WTC11 (cell line): ENCODE results near the gene PALB2. TPM values are rescaled to one million over a fixed set of nuclear protein-coding genes. Genes with fewer than 3 reads are reported as not detected.

ENCODE experiments used
- ATAC-seq: fragments of 200-7000 bp; cut with Tn5 transposase; 2 replicates; pipeline ENCODE4 v1.10.0; 2021; ENCODE audit warnings: mild to moderate bottlenecking, moderate library complexity
- CTCF ChIA-PET: fragments of 300-600 bp; sonication (Branson Sonifier 250); formaldehyde crosslinking; loops from one replicate; lab custom pipeline; 2021; ENCODE audit warnings: antibody characterized with exemption; lab: Charles Lee
- POLR2A ChIA-PET: fragments of 350-600 bp; sonication (Branson Sonifier 250); formaldehyde crosslinking; loops from one replicate; lab custom pipeline; 2021; ENCODE audit warnings: antibody characterized with exemption; lab: Charles Lee
- DNase-seq: peaks from one replicate; pipeline ENCODE4 v3.0.0; 2021; ENCODE audit warnings: low spot score
- H3K27ac Mint-ChIP-seq: 2 replicates; pipeline ENCODE4 v1.8.0; 2021; ENCODE audit warnings: mixed read lengths
- H3K27me3 Mint-ChIP-seq: 2 replicates; pipeline ENCODE4 v1.8.0; 2021; ENCODE audit warnings: low read depth, mild to moderate bottlenecking, moderate library complexity, mixed read lengths
- H3K36me3 Mint-ChIP-seq: 2 replicates; pipeline ENCODE4 v1.8.0; 2021; ENCODE audit warnings: mixed read lengths
- H3K4me1 Mint-ChIP-seq: 2 replicates; pipeline ENCODE4 v1.8.0; 2022; ENCODE audit warnings: mixed read lengths
- H3K4me3 Mint-ChIP-seq: 2 replicates; pipeline ENCODE4 v1.8.0; 2021; ENCODE audit warnings: mild to moderate bottlenecking, moderate library complexity, mixed read lengths
- H3K9me3 Mint-ChIP-seq: 2 replicates; pipeline ENCODE4 v1.8.0; 2021; ENCODE audit warnings: mixed read lengths
- CBFB ChIP-seq: sonication (generic); formaldehyde crosslinking; IDR thresholded peaks from 2 replicates; pipeline ENCODE4 v1.8.1; 2022; ENCODE audit warnings: mild to moderate bottlenecking, low read depth, missing genetic modification reagents
- E2F5 ChIP-seq: sonication (generic); formaldehyde crosslinking; IDR thresholded peaks from 2 replicates; pipeline ENCODE4 v1.8.1; 2022; ENCODE audit warnings: mild to moderate bottlenecking, moderate library complexity, missing genetic modification reagents
- ERG ChIP-seq: fragments of 250-450 bp; sonication (Bioruptor Pico); IDR thresholded peaks from 2 replicates; pipeline ENCODE4 v1.8.0; 2021; ENCODE audit warnings: mild to moderate bottlenecking
- FOXK1 ChIP-seq: sonication (generic); formaldehyde crosslinking; IDR thresholded peaks from 2 replicates; pipeline ENCODE4 v1.8.0; 2022; ENCODE audit warnings: mild to moderate bottlenecking, moderate library complexity, missing genetic modification reagents
- HMGA2 ChIP-seq: fragments of 250-450 bp; sonication (Bioruptor Pico); IDR thresholded peaks from 2 replicates; pipeline ENCODE4 v1.4.0; 2021; ENCODE audit warnings: mild to moderate bottlenecking, moderate library complexity
- NR2C2 ChIP-seq: sonication (generic); formaldehyde crosslinking; IDR thresholded peaks from 2 replicates; pipeline ENCODE4 v1.8.0; 2022; ENCODE audit warnings: mild to moderate bottlenecking, missing genetic modification reagents
- PRRX2 ChIP-seq: fragments of 250-450 bp; sonication (Bioruptor Pico); IDR thresholded peaks from 2 replicates; pipeline ENCODE4 v1.8.0; 2021; ENCODE audit warnings: mild to moderate bottlenecking
- SMAD4 ChIP-seq: sonication (generic); formaldehyde crosslinking; IDR thresholded peaks from 2 replicates; pipeline ENCODE4 v1.8.0; 2022; ENCODE audit warnings: mild to moderate bottlenecking, missing genetic modification reagents
- SP1 ChIP-seq: sonication (generic); formaldehyde crosslinking; conservative IDR thresholded peaks from 2 replicates; pipeline ENCODE4 v1.8.1; 2022; ENCODE audit warnings: missing genetic modification reagents
- TCF7 ChIP-seq: sonication (generic); formaldehyde crosslinking; IDR thresholded peaks from 2 replicates; pipeline ENCODE4 v1.8.0; 2022; ENCODE audit warnings: mild to moderate bottlenecking, low read depth, missing genetic modification reagents, moderate library complexity
- TP53 ChIP-seq: sonication (generic); formaldehyde crosslinking; IDR thresholded peaks from 2 replicates; pipeline ENCODE4 v1.8.1; 2023; ENCODE audit warnings: mild to moderate bottlenecking, missing genetic modification reagents
- ZNF138 ChIP-seq: sonication (generic); formaldehyde crosslinking; conservative IDR thresholded peaks from 2 replicates; pipeline ENCODE4 v1.8.1; 2022; ENCODE audit warnings: mild to moderate bottlenecking, moderate library complexity, missing genetic modification reagents
- ZNF263 ChIP-seq: sonication (generic); formaldehyde crosslinking; IDR thresholded peaks from 2 replicates; pipeline ENCODE4 v1.8.1; 2022; ENCODE audit warnings: low read depth, mild to moderate bottlenecking, moderate library complexity, missing genetic modification reagents
- ZNF396 ChIP-seq: fragments of 250-450 bp; sonication (Bioruptor Pico); IDR thresholded peaks from 2 replicates; pipeline ENCODE4 v1.8.0; 2021; ENCODE audit warnings: mild to moderate bottlenecking, moderate library complexity, borderline replicate concordance
- ZNF425 ChIP-seq: fragments of 250-450 bp; sonication (Bioruptor Pico); conservative IDR thresholded peaks from 2 replicates; pipeline ENCODE4 v1.9.0; 2021; ENCODE audit warnings: mild to moderate bottlenecking
- ZSCAN18 ChIP-seq: fragments of 250-450 bp; sonication (Bioruptor Pico); IDR thresholded peaks from 2 replicates; pipeline ENCODE4 v2.1.2; 2022; ENCODE audit warnings: mild to moderate bottlenecking, moderate library complexity
- total RNA-seq: library from RNA; stranded (reverse); gene quantifications from 3 replicates; pipeline ENCODE4 v1.2.3, GENCODE V29; 2021
- TF ChIP-seq, protein P1 (sequence below): sonication (generic); formaldehyde crosslinking; IDR thresholded peaks from 2 replicates; pipeline ENCODE4 v1.8.0; 2023; ENCODE audit warnings: missing genetic modification reagents
- TF ChIP-seq, protein P2 (sequence below): sonication (generic); formaldehyde crosslinking; IDR thresholded peaks from 2 replicates; pipeline ENCODE4 v1.8.1; 2022; ENCODE audit warnings: low read depth, missing genetic modification reagents, borderline replicate concordance

The PALB2 gene
- total RNA-seq, 1 experiment from 2014 or later: 32.1 TPM

- TF ChIP-seq ZNF138: no peak
- TF ChIP-seq SMAD4 (CRISPR knock-in tag): no peak
- no peak for TF ChIP-seq CBFB (CRISPR knock-in tag)
These were observed 37.5 kb upstream of the PALB2 start, which contains the start of gene PLK1 (continued) for GRCh38 chr16:23678430-23679273.

DNA sequence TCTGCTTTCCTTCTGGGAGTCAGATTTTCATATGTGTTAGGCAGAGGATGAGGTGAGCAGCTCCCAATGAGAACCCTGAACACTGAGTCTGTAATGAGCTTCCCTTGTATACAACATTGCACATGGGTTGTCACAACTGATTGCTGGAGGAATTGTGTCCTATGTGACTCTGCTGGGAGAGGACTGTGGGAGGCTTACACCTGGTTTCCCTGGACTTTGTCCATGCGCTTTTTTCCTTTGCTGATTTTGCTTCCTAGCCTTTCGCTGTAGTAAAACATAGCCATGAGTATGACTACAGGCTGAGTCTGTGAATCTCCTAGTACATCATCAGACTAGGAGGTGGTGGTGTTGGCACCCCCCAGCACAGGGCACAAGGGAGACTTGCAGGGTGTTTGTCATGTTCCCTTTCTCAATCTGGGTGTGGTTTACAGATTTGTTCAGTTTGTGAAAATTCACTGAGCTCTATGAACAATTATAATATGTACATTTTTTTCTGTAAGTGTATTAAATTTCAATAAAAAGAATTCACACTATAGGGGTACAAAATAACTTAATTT, 35.9 kb upstream of the PALB2 start:
- H3K36me3 Mint-ChIP-seq: peaks cover 25% of the 10 kb centered on the region
- H3K27me3 Mint-ChIP-seq: no peaks in the 10 kb centered on the region
- POLR2A ChIA-PET: interaction anchor here (3.6 kb wide), 1 partner anchor 18 kb away, joined by 30 read pairs; no protein-coding TSS in a partner anchor
- no peak for DNase-seq
- no peak for ATAC-seq
- TF ChIP-seq NR2C2 (CRISPR knock-in tag) (no peak), ZSCAN18 (CRISPR knock-in tag) (no peak)
- TF ChIP-seq, protein P1, sequence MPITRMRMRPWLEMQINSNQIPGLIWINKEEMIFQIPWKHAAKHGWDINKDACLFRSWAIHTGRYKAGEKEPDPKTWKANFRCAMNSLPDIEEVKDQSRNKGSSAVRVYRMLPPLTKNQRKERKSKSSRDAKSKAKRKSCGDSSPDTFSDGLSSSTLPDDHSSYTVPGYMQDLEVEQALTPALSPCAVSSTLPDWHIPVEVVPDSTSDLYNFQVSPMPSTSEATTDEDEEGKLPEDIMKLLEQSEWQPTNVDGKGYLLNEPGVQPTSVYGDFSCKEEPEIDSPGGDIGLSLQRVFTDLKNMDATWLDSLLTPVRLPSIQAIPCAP (CRISPR knock-in tag): no peak
- H3K4me1 Mint-ChIP-seq: peaks cover 20% of the 10 kb centered on the region
- CTCF ChIA-PET: interaction anchor here (1.2 to 3.3 kb wide), 4 partner anchors 18 to 120 kb away, joined by 3 to 23 read pairs (median 10); partner anchors contain the start of genes EARS2, NDUFAB1 and UBFD1
- no peaks in the 10 kb centered on the region for H3K9me3 Mint-ChIP-seq
- no peak overlapping the region for H3K4me3 Mint-ChIP-seq
- H3K27ac Mint-ChIP-seq: peak overlapping the region; percentile 3; the same call in 1 of the 2 replicates

DNA sequence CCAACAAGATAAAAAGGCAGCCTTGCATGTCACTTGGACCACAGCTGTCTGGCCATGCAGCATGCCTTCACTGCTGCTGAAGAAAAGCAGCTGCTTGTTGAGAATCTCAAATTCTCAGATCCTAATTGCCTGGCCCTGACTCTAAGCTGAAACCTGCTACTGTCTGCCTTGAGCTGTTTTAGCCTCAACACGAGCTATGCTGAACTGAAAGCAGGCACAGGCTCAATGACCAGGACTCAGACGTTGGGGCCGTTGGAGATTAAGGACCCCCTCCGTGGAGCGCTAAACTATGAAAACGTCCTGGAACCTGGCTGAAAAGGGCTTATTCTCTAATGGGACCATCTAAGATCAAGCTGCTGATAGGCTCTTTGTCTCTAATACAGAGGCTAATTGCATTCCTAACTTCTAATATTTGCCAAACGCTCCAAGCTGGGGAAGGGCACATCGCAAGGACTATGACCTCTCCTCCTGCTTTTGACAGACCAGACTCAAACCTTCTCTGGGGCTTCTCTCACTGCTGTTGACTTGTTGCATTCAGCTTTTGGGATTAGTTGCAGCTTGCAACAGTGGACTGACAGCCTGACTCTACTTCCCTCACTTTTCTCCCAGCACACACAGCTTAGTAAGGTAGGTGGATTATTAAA, 33.0 kb upstream of the PALB2 start:
- H3K27me3 Mint-ChIP-seq: no peaks in the 10 kb centered on the region
- no peak for DNase-seq
- H3K27ac Mint-ChIP-seq: no peak overlapping the region
- no peak for TF ChIP-seq PRRX2 (CRISPR knock-in tag)
- no peak for TF ChIP-seq ZNF396
- no peak for TF ChIP-seq SP1 (CRISPR knock-in tag)
- TF ChIP-seq ZNF263 (CRISPR knock-in tag): no peak
- TF ChIP-seq, protein P2, sequence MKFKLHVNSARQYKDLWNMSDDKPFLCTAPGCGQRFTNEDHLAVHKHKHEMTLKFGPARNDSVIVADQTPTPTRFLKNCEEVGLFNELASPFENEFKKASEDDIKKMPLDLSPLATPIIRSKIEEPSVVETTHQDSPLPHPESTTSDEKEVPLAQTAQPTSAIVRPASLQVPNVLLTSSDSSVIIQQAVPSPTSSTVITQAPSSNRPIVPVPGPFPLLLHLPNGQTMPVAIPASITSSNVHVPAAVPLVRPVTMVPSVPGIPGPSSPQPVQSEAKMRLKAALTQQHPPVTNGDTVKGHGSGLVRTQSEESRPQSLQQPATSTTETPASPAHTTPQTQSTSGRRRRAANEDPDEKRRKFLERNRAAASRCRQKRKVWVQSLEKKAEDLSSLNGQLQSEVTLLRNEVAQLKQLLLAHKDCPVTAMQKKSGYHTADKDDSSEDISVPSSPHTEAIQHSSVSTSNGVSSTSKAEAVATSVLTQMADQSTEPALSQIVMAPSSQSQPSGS (CRISPR knock-in tag): no peak
- no peak for TF ChIP-seq HMGA2 (CRISPR knock-in tag)
- ChIA-PET POLR2A (no interaction called here), CTCF (no interaction called here)
- no peak overlapping the region for H3K4me3 Mint-ChIP-seq
- ATAC-seq: no peak
- 0 out of 2 replicates have a peak, but pooled peaks cover 2% of the 10 kb centered on the region for H3K4me1 Mint-ChIP-seq
- H3K36me3 Mint-ChIP-seq: peaks cover 12% of the 10 kb centered on the region; the same call in 1 of the 2 replicates
- H3K9me3 Mint-ChIP-seq: no peaks in the 10 kb centered on the region

- Mint-ChIP-seq H3K4me1 (no peaks in the 10 kb centered on the region), H3K36me3 (peaks cover 34% of the 10 kb centered on the region), H3K4me3 (no peak overlapping the region), H3K27me3 (no peaks in the 10 kb centered on the region), H3K9me3 (no peaks in the 10 kb centered on the region), H3K27ac (no peak overlapping the region; the same call in 1 of the 2 replicates)
- CTCF ChIA-PET: no interaction called here
- POLR2A ChIA-PET: no interaction called here
- no peak for ATAC-seq
- no peak for DNase-seq
- TF ChIP-seq TP53 (CRISPR knock-in tag) (no peak), ZNF396 (no peak), NR2C2 (CRISPR knock-in tag) (no peak), ZNF425 (CRISPR knock-in tag) (no peak), ERG (CRISPR knock-in tag) (no peak), TCF7 (CRISPR knock-in tag) (no peak), E2F5 (CRISPR knock-in tag) (no peak), FOXK1 (no peak)
These were observed 29.1 kb upstream of the PALB2 start for GRCh38 chr16:23670137-23670776.
